Measurements from ENCODE around the gene CDKN2B-AS1. TPM values are rescaled to one million over a fixed set of nuclear protein-coding genes. Genes with fewer than 3 reads are reported as not detected.

CDKN2B-AS1 gene
- total RNA-seq, 1 experiment from 2014 or later = not detected

DNA sequence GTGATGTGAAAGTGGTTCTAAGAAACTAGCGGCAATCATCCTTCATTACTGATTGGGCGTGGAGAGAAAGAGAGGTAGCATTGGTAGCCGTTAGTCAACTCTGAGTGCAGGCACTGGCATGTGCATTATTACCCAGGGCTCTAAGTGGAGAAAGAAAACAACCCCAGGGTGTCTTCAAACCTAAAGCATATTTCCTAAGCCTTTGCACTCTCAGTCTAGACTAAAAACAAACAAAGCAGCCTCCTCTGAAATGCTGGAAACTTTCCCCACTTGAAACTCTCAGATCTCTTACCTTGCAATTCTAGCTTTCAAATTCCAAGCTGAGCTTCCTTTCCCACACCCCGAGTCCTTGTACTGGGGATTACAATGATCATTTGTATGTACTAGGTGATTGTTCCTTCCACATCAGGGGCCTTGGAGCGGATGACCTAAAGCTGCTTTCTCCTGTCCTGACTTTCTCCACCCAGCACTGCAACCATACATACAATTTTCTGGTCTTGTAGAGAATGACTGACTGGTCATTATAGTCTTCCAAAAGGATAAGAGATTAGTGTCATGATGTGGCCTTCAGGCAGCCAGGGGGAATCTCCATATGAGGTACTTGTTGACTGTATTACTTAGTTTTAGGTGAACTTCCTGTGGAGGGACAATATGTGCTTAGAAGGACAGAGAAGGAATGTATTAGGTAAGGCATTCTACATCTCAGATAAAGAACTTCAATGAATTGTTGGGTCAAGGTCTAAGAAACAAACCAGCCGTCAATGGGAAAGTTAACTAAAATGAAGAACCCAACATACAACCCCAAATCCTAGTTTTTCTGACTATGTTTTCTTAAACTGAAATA is 112.8 kb downstream of the CDKN2B-AS1 start:
- DNase-seq = no peak
- Histone ChIP-seq H4K5ac (ENCODE audit: insufficient read length, low read depth, low read length) (no peak overlapping the region), H2BK15ac (ENCODE audit: low read depth, low read length) (no peak overlapping the region), H2BK5ac (ENCODE audit: insufficient read length, low read length) (no peak overlapping the region), H3K14ac (ENCODE audit: insufficient read depth, low read length) (no peak overlapping the region), H2BK20ac (ENCODE audit: low read depth, low read length, poor library complexity, severe bottlenecking) (no peak overlapping the region), H3K4ac (ENCODE audit: low read depth, low read length) (no peak overlapping the region), H2BK12ac (ENCODE audit: insufficient read length, low read depth, low read length) (no peak overlapping the region), H3K4me1 (ENCODE audit: insufficient read depth, low read length) (peaks cover 5% of the 10 kb centered on the region; the same call in 1 of the 2 replicates), H3K9ac (ENCODE audit: extremely low read depth, insufficient read length, low read length) (no peak overlapping the region), H3K79me2 (ENCODE audit: insufficient read depth, low read length) (no peaks in the 10 kb centered on the region), H3K23ac (ENCODE audit: insufficient read length, low read depth, low read length) (no peak overlapping the region), H3T11ph (ENCODE audit: low read length) (no peak overlapping the region), H3K27ac (ENCODE audit: insufficient read length, low read depth, low read length) (no peak overlapping the region), H3K23me2 (ENCODE audit: insufficient read length, low read depth, low read length, poor library complexity, severe bottlenecking) (no peaks in the 10 kb centered on the region), H3K27me3 (ENCODE audit: insufficient read depth, low read length) (no peaks in the 10 kb centered on the region), H2BK120ac (ENCODE audit: low read depth, low read length, poor library complexity, severe bottlenecking) (no peak overlapping the region), H4K91ac (ENCODE audit: insufficient read length, low read depth, low read length) (no peak overlapping the region), H2AK5ac (ENCODE audit: insufficient read length, low read length) (no peak overlapping the region), H2AFZ (ENCODE audit: low read length) (no peak overlapping the region), H3K18ac (ENCODE audit: insufficient read length, low read depth, low read length) (no peak overlapping the region), H4K20me1 (ENCODE audit: control insufficient read depth, insufficient read depth, insufficient read length) (no peaks in the 10 kb centered on the region), H3K9me3 (ENCODE audit: control insufficient read depth, low read depth, low read length) (no peaks in the 10 kb centered on the region), H3K79me1 (ENCODE audit: insufficient read depth, low read depth, low read length, poor library complexity, severe bottlenecking) (no peaks in the 10 kb centered on the region), H3K4me2 (ENCODE audit: insufficient read depth, insufficient read length, low read length) (no peak overlapping the region), H3K56ac (ENCODE audit: insufficient read length, low read depth, low read length) (no peak overlapping the region), H4K8ac (replicated peaks; ENCODE audit: insufficient read length, low read depth, low read length) (no peak overlapping the region)
- Mint-ChIP-seq H3K4me3 (no peak overlapping the region), H3K36me3 (ENCODE audit: insufficient read depth in 1 of 3, low read depth in 3 of 3) (no peaks in the 10 kb centered on the region), H3K27me3 (ENCODE audit: low read depth) (no peaks in the 10 kb centered on the region), H3K4me1 (peaks cover 14 to 19% of the 10 kb centered on the region in 2 experiments), H3K27ac (peak overlapping the region in 1 of 3 experiments; percentile 12; a peak in 1 of 7 replicates), H3K9me3 (no peaks in the 10 kb centered on the region)
- WGBS (ENCODE audit: extremely low coverage, insufficient read length, low lambda C conversion rate) = no CpG with 5 or more reads among the region's 6 CpGs
- TF ChIP-seq, protein P1, sequence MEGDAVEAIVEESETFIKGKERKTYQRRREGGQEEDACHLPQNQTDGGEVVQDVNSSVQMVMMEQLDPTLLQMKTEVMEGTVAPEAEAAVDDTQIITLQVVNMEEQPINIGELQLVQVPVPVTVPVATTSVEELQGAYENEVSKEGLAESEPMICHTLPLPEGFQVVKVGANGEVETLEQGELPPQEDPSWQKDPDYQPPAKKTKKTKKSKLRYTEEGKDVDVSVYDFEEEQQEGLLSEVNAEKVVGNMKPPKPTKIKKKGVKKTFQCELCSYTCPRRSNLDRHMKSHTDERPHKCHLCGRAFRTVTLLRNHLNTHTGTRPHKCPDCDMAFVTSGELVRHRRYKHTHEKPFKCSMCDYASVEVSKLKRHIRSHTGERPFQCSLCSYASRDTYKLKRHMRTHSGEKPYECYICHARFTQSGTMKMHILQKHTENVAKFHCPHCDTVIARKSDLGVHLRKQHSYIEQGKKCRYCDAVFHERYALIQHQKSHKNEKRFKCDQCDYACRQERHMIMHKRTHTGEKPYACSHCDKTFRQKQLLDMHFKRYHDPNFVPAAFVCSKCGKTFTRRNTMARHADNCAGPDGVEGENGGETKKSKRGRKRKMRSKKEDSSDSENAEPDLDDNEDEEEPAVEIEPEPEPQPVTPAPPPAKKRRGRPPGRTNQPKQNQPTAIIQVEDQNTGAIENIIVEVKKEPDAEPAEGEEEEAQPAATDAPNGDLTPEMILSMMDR (conservative IDR thresholded peaks at IDR 0.05) = no peak

All from H9 (cell line).